Subcutaneous adipose tissue (tissue), 4 donors: ENCODE data around the gene CPNE1. TPM values are rescaled to one million over a fixed set of nuclear protein-coding genes. Genes with fewer than 3 reads are reported as not detected.

ENCODE experiments used
- CTCF ChIP-seq: fragments of 450-650 bp; IDR thresholded peaks from one replicate; pipeline ENCODE4 v1.5.1; 2016; ENCODE audit warnings: low read depth, mild to moderate bottlenecking, control low read depth, antibody characterized with exemption, moderate library complexity
- total RNA-seq, 4 donors: library from RNA; depleted of rRNA; stranded (reverse); fragments of >200 nt; gene quantifications; one replicate each; pipeline ENCODE4 v1.1.0, GENCODE V29; 2016

CPNE1 gene
- total RNA-seq, 4 donors from 2014 or later = 50.6 to 115 (median 87.1) TPM

GRCh38 chr20:35661908-35662307 is 2.8 kb downstream of the CPNE1 start:
- no peak for TF ChIP-seq CTCF

- TF ChIP-seq CTCF = no peak
Measured at GRCh38 chr20:35661053-35661452, 3.6 kb downstream of the CPNE1 start.

GRCh38 chr20:35660122-35660937 is 4.4 kb downstream of the CPNE1 start:
- TF ChIP-seq CTCF = no peak

GRCh38 chr20:35657271-35657670 is 7.4 kb downstream of the CPNE1 start:
- no peak for TF ChIP-seq CTCF

- TF ChIP-seq CTCF = no peak
Measured at GRCh38 chr20:35654415-35654814, 10.3 kb downstream of the CPNE1 start.

GRCh38 chr20:35653893-35654292 is 10.8 kb downstream of the CPNE1 start:
- TF ChIP-seq CTCF = no peak

- TF ChIP-seq CTCF = no peak
Measured at GRCh38 chr20:35653430-35653734, 11.3 kb downstream of the CPNE1 start.
